BJ (cell line): Measurements from ENCODE around the gene DCLRE1A. TPM values are rescaled to one million over a fixed set of nuclear protein-coding genes. Genes with fewer than 3 reads are reported as not detected.

Experiments
- CTCF ChIA-PET: fragments of 350-600 bp; formaldehyde crosslinking; extraction: SDS; loops from one replicate; lab custom pipeline; 2021; ENCODE audit warnings: antibody characterized with exemption, inconsistent platforms; lab: Yijun Ruan, JAX
- POLR2A ChIA-PET: fragments of 300-600 bp; sonication (Branson Sonifier 250); formaldehyde crosslinking; extraction: SDS; loops from one replicate; lab custom pipeline; 2021; ENCODE audit warnings: antibody characterized with exemption; lab: Charles Lee
- DNase-seq: peaks from one replicate; pipeline ENCODE4 v3.0.0-alpha.2; 2011; ENCODE audit warnings: low read depth
- H3K27me3 ChIP-seq: 2 replicates; pipeline ENCODE4 v1.6.0; 2011; ENCODE audit warnings: low read length; ENCODE audit not compliant: control insufficient read depth, insufficient read depth
- H3K36me3 ChIP-seq: 2 replicates; pipeline ENCODE4 v1.5.1; 2011; ENCODE audit warnings: low read length; ENCODE audit not compliant: control insufficient read depth, insufficient read depth
- H3K4me3 ChIP-seq: 2 replicates; pipeline ENCODE4 v1.5.1; 2011; ENCODE audit warnings: low read depth, mild to moderate bottlenecking, control low read depth, low read length
- polyA plus RNA-seq: library from polyadenylated mRNA; depleted of rRNA; stranded (reverse); fragments of >200 nt; gene quantifications from 2 replicates; pipeline ENCODE4 v1.2.3, GENCODE V29; 2011; rRNA removed
- small RNA-seq: library from RNA; depleted of rRNA; stranded (forward); fragments of <200 nt; gene quantifications from one replicate; pipeline ENCODE3, GENCODE V24; 2012; ENCODE audit warnings: low replicate concordance, low read depth; ENCODE audit not compliant: insufficient read length
- TF ChIP-seq, protein P1 (sequence below): IDR thresholded peaks from 2 replicates; pipeline ENCODE4 v1.5.1; 2011; ENCODE audit warnings: low read depth, mild to moderate bottlenecking, control low read depth, inconsistent platforms, low read length, moderate library complexity; ENCODE audit not compliant: insufficient read depth

DCLRE1A gene
- polyA plus RNA-seq, 1 experiment: 3.2 TPM

DNA sequence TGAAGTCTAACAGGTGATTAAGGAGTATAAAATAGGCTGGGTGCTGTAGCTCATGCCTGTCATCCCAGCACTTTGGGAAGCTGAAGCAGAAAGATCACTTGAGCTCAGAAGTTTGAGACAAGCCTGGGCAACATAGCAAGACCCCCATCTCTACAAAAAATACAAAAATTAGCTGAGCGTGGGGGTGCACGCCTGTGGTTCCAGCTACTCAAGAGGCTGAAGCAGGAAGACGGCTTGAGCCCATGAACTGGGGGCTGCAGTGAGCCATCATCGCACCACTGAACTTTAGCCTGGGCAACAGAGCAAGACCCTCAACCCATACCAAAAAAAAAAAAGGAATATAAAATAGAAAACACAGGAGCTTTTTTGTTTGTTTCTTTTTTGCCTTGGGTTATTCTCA, 47.4 kb downstream of the DCLRE1A start:
- TF ChIP-seq, protein P1, sequence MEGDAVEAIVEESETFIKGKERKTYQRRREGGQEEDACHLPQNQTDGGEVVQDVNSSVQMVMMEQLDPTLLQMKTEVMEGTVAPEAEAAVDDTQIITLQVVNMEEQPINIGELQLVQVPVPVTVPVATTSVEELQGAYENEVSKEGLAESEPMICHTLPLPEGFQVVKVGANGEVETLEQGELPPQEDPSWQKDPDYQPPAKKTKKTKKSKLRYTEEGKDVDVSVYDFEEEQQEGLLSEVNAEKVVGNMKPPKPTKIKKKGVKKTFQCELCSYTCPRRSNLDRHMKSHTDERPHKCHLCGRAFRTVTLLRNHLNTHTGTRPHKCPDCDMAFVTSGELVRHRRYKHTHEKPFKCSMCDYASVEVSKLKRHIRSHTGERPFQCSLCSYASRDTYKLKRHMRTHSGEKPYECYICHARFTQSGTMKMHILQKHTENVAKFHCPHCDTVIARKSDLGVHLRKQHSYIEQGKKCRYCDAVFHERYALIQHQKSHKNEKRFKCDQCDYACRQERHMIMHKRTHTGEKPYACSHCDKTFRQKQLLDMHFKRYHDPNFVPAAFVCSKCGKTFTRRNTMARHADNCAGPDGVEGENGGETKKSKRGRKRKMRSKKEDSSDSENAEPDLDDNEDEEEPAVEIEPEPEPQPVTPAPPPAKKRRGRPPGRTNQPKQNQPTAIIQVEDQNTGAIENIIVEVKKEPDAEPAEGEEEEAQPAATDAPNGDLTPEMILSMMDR: no peak
- peaks cover 6% of the 10 kb centered on the region; the same call in 1 of the 2 replicates for H3K27me3 ChIP-seq
- no peak for DNase-seq
- no peaks in the 10 kb centered on the region for H3K36me3 ChIP-seq
- H3K4me3 ChIP-seq: no peak overlapping the region
- POLR2A ChIA-PET: interaction anchor here (0.7 kb wide), 1 partner anchor 36 kb away, joined by 8 read pairs; no protein-coding TSS in a partner anchor
- CTCF ChIA-PET: interaction anchor here (0.6 to 1.1 kb wide), 2 partner anchors 27 to 297 kb away, joined by 4 to 5 read pairs; no protein-coding TSS in a partner anchor

DNA sequence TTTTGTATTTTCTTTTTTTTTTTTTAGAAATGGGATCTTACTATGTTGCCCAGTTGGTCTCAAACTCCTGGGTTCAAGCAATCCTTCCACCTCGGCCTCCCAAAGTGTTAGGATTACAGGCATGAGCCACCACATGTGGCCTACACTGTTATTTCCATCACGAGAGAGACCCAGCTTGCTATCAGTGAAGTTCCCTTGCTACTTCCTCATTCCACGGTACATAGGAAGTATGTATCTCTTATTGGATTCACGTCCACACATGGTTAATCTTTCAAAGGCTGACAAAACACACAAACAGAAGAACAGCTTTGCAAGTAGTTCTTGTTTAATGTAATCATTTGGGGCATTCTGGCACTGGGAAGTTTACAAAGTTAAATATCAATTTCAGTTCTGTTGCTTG, 50.9 kb downstream of the DCLRE1A start:
- Histone ChIP-seq H3K36me3 (no peaks in the 10 kb centered on the region), H3K4me3 (no peak overlapping the region), H3K27me3 (peaks cover 6% of the 10 kb centered on the region; the same call in 1 of the 2 replicates)
- POLR2A ChIA-PET: no interaction called here
- CTCF ChIA-PET: interaction anchor here (1.4 to 11.6 kb wide), 2 partner anchors 12 to 304 kb away, joined by 6 to 192 read pairs; no protein-coding TSS in a partner anchor
- TF ChIP-seq, protein P1: no peak
- DNase-seq: no peak

DNA sequence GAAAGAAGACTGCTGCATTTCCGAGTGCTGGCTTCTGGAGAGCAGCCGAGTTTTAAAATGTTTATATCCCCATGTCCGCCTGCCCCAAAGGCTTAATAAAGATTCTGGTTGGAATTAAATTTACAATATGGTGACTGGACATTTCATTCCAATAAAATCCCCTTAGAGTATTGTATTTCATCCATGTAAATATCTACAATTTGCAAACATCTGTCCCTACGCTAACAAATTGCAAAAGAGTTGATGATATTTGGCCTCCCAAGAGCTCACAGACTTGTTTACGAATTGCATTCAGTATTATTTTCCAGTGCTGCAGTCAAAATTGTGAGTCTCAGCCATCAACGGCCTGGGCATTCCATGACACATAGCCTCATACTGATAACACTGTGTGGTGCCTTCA, 52.3 kb downstream of the DCLRE1A start:
- no peak for DNase-seq
- ChIA-PET POLR2A (no interaction called here), CTCF (interaction anchor here (11.6 kb wide), 1 partner anchor 306 kb away, joined by 192 read pairs; no protein-coding TSS in a partner anchor)
- Histone ChIP-seq H3K27me3 (peaks cover 8% of the 10 kb centered on the region), H3K4me3 (no peak overlapping the region), H3K36me3 (no peaks in the 10 kb centered on the region)
- TF ChIP-seq, protein P1: no peak

DNA sequence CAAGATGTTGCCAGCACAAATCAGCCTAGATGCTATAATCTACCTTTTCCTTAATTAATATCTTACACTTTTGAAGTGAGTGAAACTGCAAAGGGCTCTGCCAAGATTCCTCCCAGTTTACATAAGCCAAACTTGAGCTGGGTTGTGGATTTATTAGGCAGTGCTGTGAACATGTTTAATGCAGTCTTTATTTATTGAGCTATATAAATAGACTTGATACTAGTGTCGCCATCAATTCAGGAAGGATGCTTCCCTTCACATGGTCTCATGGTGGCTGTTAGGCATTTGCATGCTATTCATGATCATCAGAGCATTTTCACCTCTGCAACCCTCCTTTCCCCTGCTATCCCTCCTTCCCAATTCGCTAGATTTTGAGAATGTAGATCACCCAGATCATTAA, 62.2 kb downstream of the DCLRE1A start:
- POLR2A ChIA-PET: no interaction called here
- no peak for DNase-seq
- no peak overlapping the region for H3K4me3 ChIP-seq
- TF ChIP-seq, protein P1: no peak
- H3K36me3 ChIP-seq: no peaks in the 10 kb centered on the region
- peaks cover 5% of the 10 kb centered on the region for H3K27me3 ChIP-seq
- CTCF ChIA-PET: interaction anchor here (1.0 to 1.6 kb wide), 4 partner anchors 8 to 323 kb away, joined by 3 to 6 read pairs (median 3); no protein-coding TSS in a partner anchor

DNA sequence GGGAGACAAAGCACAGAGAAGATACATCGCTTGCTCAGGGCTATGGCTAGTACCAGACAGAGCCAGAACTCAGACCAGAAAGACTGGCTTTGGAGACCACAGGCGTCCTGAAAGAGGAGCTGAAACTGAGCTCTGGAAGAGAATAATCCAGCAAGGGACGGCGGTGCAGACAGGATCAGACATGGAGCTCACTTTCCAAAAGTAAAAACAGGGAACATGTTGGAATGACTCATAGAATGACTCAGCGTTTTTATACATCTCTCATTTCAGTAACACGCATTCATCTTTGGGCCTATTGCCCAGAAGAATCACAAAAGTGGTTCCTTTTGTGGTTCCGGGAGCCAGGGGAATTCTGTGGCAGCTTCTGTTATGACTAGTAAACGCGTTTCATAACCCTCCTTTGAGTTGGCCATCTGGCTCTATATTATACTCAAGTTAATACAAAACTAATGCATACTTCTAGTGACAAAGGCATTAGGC, 65.2 kb downstream of the DCLRE1A start:
- ChIA-PET POLR2A (no interaction called here), CTCF (interaction anchor here (0.6 to 2.2 kb wide), 5 partner anchors 10 to 110 kb away, joined by 3 to 9 read pairs (median 4); no protein-coding TSS in a partner anchor)
- no peak overlapping the region for H3K4me3 ChIP-seq

More for the DNA sequence above, 65.2 kb downstream of the DCLRE1A start:
- TF ChIP-seq, protein P1: no peak
- Histone ChIP-seq H3K36me3 (no peaks in the 10 kb centered on the region), H3K27me3 (no peaks in the 10 kb centered on the region)
- DNase-seq: peak; percentile 85

Small RNA genes within 50 kb of the gene (small RNA-seq; reads per million reads assigned to genes)
- not detected for gene RF00560

Other genes starting within 250 kb of the DCLRE1A start
- gene NRAP, start 190.0 kb downstream of the DCLRE1A start, polyA plus RNA-seq: not detected in 2 replicates
- gene CASP7, start 174.2 kb downstream of the DCLRE1A start, polyA plus RNA-seq: 22.9 and 30.9 TPM in 2 replicates
- gene PLEKHS1, start 102.4 kb downstream of the DCLRE1A start, polyA plus RNA-seq: not detected in 2 replicates
- gene NHLRC2, start 579 bp upstream of the DCLRE1A start, polyA plus RNA-seq: 4.2 and 8.2 TPM in 2 replicates
- not detected in 2 replicates for gene ADRB1, start 189.8 kb upstream of the DCLRE1A start, polyA plus RNA-seq